K562 (cell line): ENCODE data around the gene OFD1. TPM values are rescaled to one million over a fixed set of nuclear protein-coding genes. Genes with fewer than 3 reads are reported as not detected.
A peak's percentile ranks its signal among the peaks of the same experiment; 100 is the strongest.

Source experiments
- ATF3 ChIP-seq, 2 experiments: fragments of 450-650 bp in 1 of 2; sonication (generic) in 1 of 2; formaldehyde crosslinking in 1 of 2; IDR thresholded peaks in 1 of 2; conservative IDR thresholded peaks in 1 of 2; 2 replicates each; pipeline versions ENCODE4 v1.6.1 to v1.8.1; 2016 to 2023; ENCODE audit warnings: mild to moderate bottlenecking in 2 of 2, moderate library complexity in 2 of 2, inconsistent platforms in 1 of 2, missing genetic modification reagents in 1 of 2
- CAMTA2 ChIP-seq: fragments of 250-450 bp; sonication (Bioruptor Pico); conservative IDR thresholded peaks from 2 replicates; pipeline ENCODE4 v1.5.1; 2022
- EGR1 ChIP-seq: fragments of 450-650 bp; conservative IDR thresholded peaks from 2 replicates; pipeline ENCODE4 v1.6.1; 2017; ENCODE audit warnings: mild to moderate bottlenecking
- IRF1 ChIP-seq: sonication (generic); formaldehyde crosslinking; IDR thresholded peaks from 2 replicates; pipeline ENCODE4 v1.8.0; 2022; ENCODE audit warnings: missing genetic modification reagents, mild to moderate bottlenecking, borderline replicate concordance
- JUNB ChIP-seq: fragments of 450-650 bp; formaldehyde crosslinking; conservative IDR thresholded peaks from 2 replicates; pipeline ENCODE4 v1.4.0; 2020; ENCODE audit warnings: mild to moderate bottlenecking
- MAFG ChIP-seq: fragments of 450-650 bp; conservative IDR thresholded peaks from 2 replicates; pipeline ENCODE4 v1.6.1; 2016; ENCODE audit warnings: missing genetic modification characterization, missing compliant biosample characterization
- POLR2A ChIP-seq: fragments of 450-650 bp; conservative IDR thresholded peaks from 2 replicates; pipeline ENCODE4 v1.6.1; 2016
- POLR2AphosphoS5 ChIP-seq: IDR thresholded peaks from 2 replicates; pipeline ENCODE4 v1.6.1; 2011; ENCODE audit warnings: mild to moderate bottlenecking, low read depth, low read length, moderate library complexity; ENCODE audit not compliant: control insufficient read depth, insufficient read depth
- SIRT6 ChIP-seq: IDR thresholded peaks from one replicate; pipeline ENCODE4 v1.6.1; 2012; ENCODE audit warnings: low read depth, mild to moderate bottlenecking, control low read depth, inconsistent platforms, low read length, moderate library complexity
- TEAD2 ChIP-seq: fragments of 450-650 bp; IDR thresholded peaks from 2 replicates; pipeline ENCODE4 v1.6.1; 2016; ENCODE audit warnings: missing genetic modification characterization, control low read depth, missing compliant biosample characterization
- ZBTB11 ChIP-seq, 3 experiments: fragments of 200-800 bp in 1 of 3; fragments of 250-450 bp in 1 of 3; fragments of 450-650 bp in 1 of 3; sonication (Bioruptor Pico) in 1 of 3; sonication (Bioruptor generic) in 1 of 3; formaldehyde crosslinking in 1 of 3; IDR thresholded peaks; 2 replicates each; pipeline versions ENCODE4 v1.6.1 to v1.8.0; 2016 to 2022; ENCODE audit warnings: mild to moderate bottlenecking in 2 of 3, missing genetic modification characterization in 2 of 3, missing compliant biosample characterization in 1 of 3, moderate library complexity in 1 of 3
- ZBTB2 ChIP-seq: fragments of 450-650 bp; IDR thresholded peaks from 2 replicates; pipeline ENCODE4 v1.6.1; 2016; ENCODE audit warnings: antibody characterized with exemption
- ZFP1 ChIP-seq: fragments of 450-650 bp; formaldehyde crosslinking; IDR thresholded peaks from 2 replicates; pipeline ENCODE4 v1.4.0; 2020; ENCODE audit warnings: mild to moderate bottlenecking, mixed read lengths
- ZNF253 ChIP-seq: fragments of 250-450 bp; sonication (Bioruptor Pico); conservative IDR thresholded peaks from 2 replicates; pipeline ENCODE4 v1.6.1; 2021; ENCODE audit warnings: mild to moderate bottlenecking
- ZNF655 ChIP-seq: fragments of 250-450 bp; sonication (Bioruptor Pico); IDR thresholded peaks from 2 replicates; pipeline ENCODE4 v1.5.0; 2021
- polyA plus RNA-seq, 8 experiments: library from polyadenylated mRNA; depleted of rRNA in 4 of 8; stranded (reverse) in 5 of 8; unstranded in 3 of 8; fragments of >200 nt; fragmentation: Nextera tagmentation in 2 of 8; fragmentation: Illumina TruSeq in 1 of 8; extraction: Ambion mirVana in 2 of 8; extraction: Trizol in 1 of 8; gene quantifications; 2 replicates each; pipeline versions ENCODE4 v1.2.1 to v1.2.3, GENCODE V29; 2011 to 2014; ENCODE audit warnings: inconsistent platforms in 1 of 8, missing spikeins in 1 of 8
- total RNA-seq, 7 experiments: library from RNA; depleted of rRNA in 6 of 7; stranded (reverse); fragments of >200 nt in 6 of 7; fragmentation: Illumina TruSeq in 2 of 7; extraction: Trizol in 2 of 7; gene quantifications; 2 replicates each; pipeline versions ENCODE4 v1.2.1 to v1.2.3, GENCODE V29; 2011 to 2021; ENCODE audit warnings: low replicate concordance in 1 of 7

Gene OFD1
- total and polyA plus RNA-seq, 9 of the 15 experiments (the other 6 are each of a cell fraction or from before 2014, with no cell fraction given): 22.0 to 49.1 (median 30.2) TPM

GRCh38 chrX:13750204-13750603 lies 15.7 kb downstream of the OFD1 start (continued):
- TF ChIP-seq POLR2AphosphoS5 (no peak), MAFG (tag) (peak; percentile 80), SIRT6 (no peak), ZFP1 (CRISPR knock-in tag) (no peak), POLR2A (no peak), IRF1 (CRISPR knock-in tag) (no peak), ATF3 (IDR thresholded peaks at IDR 0.05) (no peak), ATF3 (CRISPR knock-in tag; conservative IDR thresholded peaks at IDR 0.05) (no peak), ZBTB2 (no peak), CAMTA2 (CRISPR knock-in tag) (no peak), ZNF253 (CRISPR knock-in tag) (no peak), ZBTB11 (CRISPR knock-in tag; IDR thresholded peaks at IDR 0.05) (no peak), ZNF655 (CRISPR knock-in tag) (no peak), JUNB (CRISPR knock-in tag) (no peak), EGR1 (no peak), TEAD2 (no peak)
